OCI-LY1 (cell line): ENCODE results near the gene FUT1.

ENCODE experiments used
- H2AFZ ChIP-seq: fragments of 200-600 bp; sonication (generic), shearing (Covaris generic); 2 replicates; pipeline ENCODE4 v1.6.0; 2014; ENCODE audit warnings: antibody characterized with exemption, mild to moderate bottlenecking, low read length
- H3F3A ChIP-seq: fragments of 200-600 bp; sonication (generic), shearing (Covaris generic); 2 replicates; pipeline ENCODE4 v1.6.0; 2014; ENCODE audit warnings: mild to moderate bottlenecking, antibody characterized with exemption, low read length, moderate library complexity; ENCODE audit not compliant: insufficient read depth
- H3K27ac ChIP-seq: fragments of 200-600 bp; sonication (generic); 2 replicates; pipeline ENCODE4 v1.5.1; 2014; ENCODE audit warnings: low read length, mixed run types, mild to moderate bottlenecking, low read depth; ENCODE audit not compliant: poor library complexity, severe bottlenecking
- H3K27me3 ChIP-seq: fragments of 200-600 bp; sonication (generic); 2 replicates; pipeline ENCODE4 v1.6.0; 2014; ENCODE audit warnings: antibody characterized with exemption, mild to moderate bottlenecking, low read length, moderate library complexity; ENCODE audit not compliant: insufficient read depth
- H3K36me3 ChIP-seq: fragments of 200-600 bp; sonication (generic); 2 replicates; pipeline ENCODE4 v1.6.1; 2014; ENCODE audit warnings: mild to moderate bottlenecking, antibody characterized with exemption, low read length, moderate library complexity, mixed read lengths; ENCODE audit not compliant: insufficient read depth
- H3K4me1 ChIP-seq: fragments of 200-600 bp; sonication (generic); 2 replicates; pipeline ENCODE4 v1.5.1; 2014; ENCODE audit warnings: mild to moderate bottlenecking, low read length, moderate library complexity; ENCODE audit not compliant: insufficient read depth, severe bottlenecking
- H3K4me2 ChIP-seq: fragments of 200-600 bp; sonication (generic), shearing (Covaris generic); 2 replicates; pipeline ENCODE4 v1.6.1; 2014; ENCODE audit warnings: low read length
- H3K4me3 ChIP-seq: fragments of 200-600 bp; sonication (generic); 2 replicates; pipeline ENCODE4 v1.5.1; 2014; ENCODE audit warnings: low read length, low read depth, mild to moderate bottlenecking, mixed read lengths; ENCODE audit not compliant: poor library complexity, severe bottlenecking
- H3K79me2 ChIP-seq: fragments of 200-600 bp; shearing (Covaris generic); 2 replicates; pipeline ENCODE4 v1.6.1; 2016; ENCODE audit warnings: mixed run types, low read length, mixed read lengths; ENCODE audit not compliant: insufficient read depth
- H3K9ac ChIP-seq: fragments of 200-600 bp; sonication (generic), shearing (Covaris generic); 2 replicates; pipeline ENCODE4 v1.6.1; 2014; ENCODE audit warnings: mild to moderate bottlenecking, low read length, mixed read lengths
- H3K9me2 ChIP-seq: fragments of 200-600 bp; sonication (generic), shearing (Covaris generic); 2 replicates; pipeline ENCODE4 v1.6.1; 2014; ENCODE audit warnings: low read depth, mild to moderate bottlenecking, low read length, mixed read lengths
- H3K9me3 ChIP-seq: fragments of 200-600 bp; shearing (Covaris generic); 2 replicates; pipeline ENCODE4 v1.6.1; 2014; ENCODE audit warnings: low read length, mixed read lengths
- H4K20me1 ChIP-seq: fragments of 200-600 bp; sonication (generic), shearing (Covaris generic); 2 replicates; pipeline ENCODE4 v1.6.0; 2016; ENCODE audit warnings: mild to moderate bottlenecking, low read length; ENCODE audit not compliant: insufficient read depth
- CTCF ChIP-seq: fragments of 200-600 bp; sonication (generic), shearing (Covaris generic); IDR thresholded peaks from 2 replicates; pipeline ENCODE4 v1.5.1; 2017; ENCODE audit warnings: mild to moderate bottlenecking, antibody characterized with exemption, low read length, moderate library complexity, mixed read lengths
- EZH2 ChIP-seq: fragments of 200-600 bp; sonication (generic), shearing (Covaris generic); IDR thresholded peaks from 2 replicates; pipeline ENCODE4 v1.8.0; 2017; ENCODE audit warnings: borderline replicate concordance, mixed run types, mild to moderate bottlenecking, antibody characterized with exemption, low read length, moderate library complexity, mixed read lengths

The FUT1 gene

DNA sequence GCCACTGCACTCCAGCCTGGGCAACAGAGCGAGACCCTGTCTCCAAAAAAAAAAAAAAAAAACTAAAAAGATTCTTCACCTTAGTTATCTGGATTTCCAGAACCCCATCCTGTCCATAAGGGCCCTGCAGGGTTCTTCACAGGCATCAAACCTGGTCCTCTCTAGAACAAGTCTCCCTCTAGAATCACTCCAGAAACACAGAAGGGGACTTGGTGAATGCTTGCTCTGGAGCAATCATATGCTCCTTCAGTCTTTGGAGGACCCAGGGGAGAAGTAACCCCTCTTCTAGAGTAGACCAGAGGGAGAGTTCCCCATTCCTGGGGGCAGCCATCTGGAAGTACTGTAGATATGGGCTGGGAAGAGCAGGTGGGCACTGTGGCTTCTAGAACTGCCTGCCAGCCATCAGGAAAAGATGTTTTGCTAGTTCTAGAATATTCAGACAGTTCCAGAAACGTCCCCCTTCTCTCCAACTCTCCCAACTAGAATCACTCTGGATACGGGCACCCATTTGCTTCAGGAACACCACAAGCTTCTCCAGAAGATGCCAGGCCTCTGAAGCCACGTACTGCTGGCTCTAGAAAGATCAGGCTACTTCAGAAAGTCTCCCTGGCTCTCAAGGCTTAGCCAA lies 2.8 kb downstream of the FUT1 start:
- Histone ChIP-seq H3K4me3 (no peak overlapping the region), H3K9me3 (no peaks in the 10 kb centered on the region), H3K9ac (no peak overlapping the region), H3K79me2 (no peaks in the 10 kb centered on the region), H3K36me3 (no peaks in the 10 kb centered on the region), H3K27me3 (0 out of 2 replicates have a peak, but pooled peaks cover 4% of the 10 kb centered on the region), H3K4me2 (no peak overlapping the region), H3K27ac (no peak overlapping the region), H4K20me1 (no peaks in the 10 kb centered on the region), H2AFZ (no peak overlapping the region), H3K4me1 (peaks cover 22% of the 10 kb centered on the region), H3F3A (no peaks in the 10 kb centered on the region), H3K9me2 (no peaks in the 10 kb centered on the region)
- no peak for TF ChIP-seq CTCF
- TF ChIP-seq EZH2: no peak

- Histone ChIP-seq H3K79me2 (no peaks in the 10 kb centered on the region), H3K36me3 (no peaks in the 10 kb centered on the region), H3K4me1 (peaks cover 8% of the 10 kb centered on the region), H3K9ac (no peak within 1 kb of the TSS; the same call in 1 of the 2 replicates), H3K9me2 (no peaks in the 10 kb centered on the region), H3K27me3 (0 out of 2 replicates have a peak, but pooled peaks cover 4% of the 10 kb centered on the region), H3K9me3 (no peaks in the 10 kb centered on the region), H3K4me2 (peak within 1 kb of the TSS; percentile 57), H2AFZ (no peak within 1 kb of the TSS), H3K4me3 (peak within 1 kb of the TSS; percentile 46), H3K27ac (no peak within 1 kb of the TSS), H4K20me1 (no peaks in the 10 kb centered on the region), H3F3A (no peaks in the 10 kb centered on the region)
- TF ChIP-seq EZH2: no peak
Measured at GRCh38 chr19:48746738-48747575, 5.5 kb downstream of the FUT1 start, which contains the start of gene IZUMO1. Gene IZUMO1 (minus strand): TSS chr19:48746909. CDS start chr19:48745859, 1,050 bp downstream.

DNA sequence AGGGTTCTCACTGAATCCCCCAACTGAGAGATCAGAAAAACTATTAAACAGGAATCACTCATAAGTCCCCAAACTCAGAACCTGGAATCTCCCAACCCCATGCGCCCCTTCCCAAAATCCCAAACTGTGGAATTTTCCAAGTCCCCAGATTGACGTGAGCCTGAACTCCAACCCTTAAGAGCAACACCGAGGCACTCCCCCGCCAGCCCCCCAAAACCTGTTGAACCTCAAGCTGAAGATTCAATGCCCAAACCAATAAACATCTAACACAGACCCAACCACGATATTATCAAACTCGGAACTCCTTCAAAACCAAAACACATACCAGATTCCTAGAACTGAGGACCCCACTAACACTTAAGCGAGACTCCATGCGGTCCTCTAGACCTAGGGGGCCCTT lies 6.3 kb downstream of the FUT1 start:
- TF ChIP-seq CTCF (no peak), EZH2 (no peak)
- H3K9ac ChIP-seq: no peak overlapping the region
- H3K4me3 ChIP-seq: no peak overlapping the region
- no peak overlapping the region for H3K27ac ChIP-seq
- H3K79me2 ChIP-seq: no peaks in the 10 kb centered on the region
- H4K20me1 ChIP-seq: no peaks in the 10 kb centered on the region
- H3F3A ChIP-seq: no peaks in the 10 kb centered on the region
- no peaks in the 10 kb centered on the region for H3K36me3 ChIP-seq
- no peak overlapping the region for H3K4me2 ChIP-seq
- peaks cover 8% of the 10 kb centered on the region for H3K4me1 ChIP-seq
- 0 out of 2 replicates have a peak, but pooled peaks cover 4% of the 10 kb centered on the region for H3K27me3 ChIP-seq
- no peaks in the 10 kb centered on the region for H3K9me3 ChIP-seq
- H3K9me2 ChIP-seq: no peaks in the 10 kb centered on the region
- no peak overlapping the region for H2AFZ ChIP-seq
